NCI-H526 (cell line): Measurements from ENCODE around the gene ABTB2.

ENCODE experiments used
- DNase-seq, 2 experiments: peaks; one replicate each; lab custom pipeline; 2025; lab: John Stamatoyannopoulos, UW

Gene ABTB2

GRCh38 chr11:34209809-34210208, 148.0 kb downstream of the ABTB2 start:
- no peak for DNase-seq

GRCh38 chr11:34208266-34209135, 149.3 kb downstream of the ABTB2 start:
- DNase-seq, result no peak

GRCh38 chr11:34207487-34208180, 150.2 kb downstream of the ABTB2 start:
- no peak for DNase-seq

- DNase-seq, result no peak
Observed at GRCh38 chr11:34206407-34207300, 151.2 kb downstream of the ABTB2 start.

GRCh38 chr11:34205326-34206035, 152.3 kb downstream of the ABTB2 start:
- DNase-seq, result no peak

- no peak for DNase-seq
Observed at GRCh38 chr11:34204396-34205279, 153.2 kb downstream of the ABTB2 start.

GRCh38 chr11:34203377-34203871, 154.4 kb downstream of the ABTB2 start:
- DNase-seq, result no peak

GRCh38 chr11:34201129-34201528, 156.7 kb downstream of the ABTB2 start:
- DNase-seq, result no peak

GRCh38 chr11:34199525-34199924, 158.3 kb downstream of the ABTB2 start:
- no peak for DNase-seq

- DNase-seq, result no peak
Observed at GRCh38 chr11:34198523-34198922, 159.3 kb downstream of the ABTB2 start.

GRCh38 chr11:34197256-34197655, 160.6 kb downstream of the ABTB2 start:
- no peak for DNase-seq

- DNase-seq, result no peak
Observed at GRCh38 chr11:34194576-34195335, 163.1 kb downstream of the ABTB2 start.

GRCh38 chr11:34192481-34193401, 165.1 kb downstream of the ABTB2 start:
- no peak for DNase-seq

- DNase-seq, result no peak
Observed at GRCh38 chr11:34191578-34191977, 166.2 kb downstream of the ABTB2 start.

GRCh38 chr11:34190192-34191139, 167.3 kb downstream of the ABTB2 start:
- no peak for DNase-seq

GRCh38 chr11:34189191-34189590, 168.6 kb downstream of the ABTB2 start:
- DNase-seq, result no peak

- DNase-seq, result no peak
Observed at GRCh38 chr11:34188181-34188580, 169.6 kb downstream of the ABTB2 start.
